ENCODE data around the gene STK24.

STK24 gene

GRCh38 chr13:98447130-98447529 lies 129.8 kb downstream of the STK24 start:
- no peak for DNase-seq

DNA sequence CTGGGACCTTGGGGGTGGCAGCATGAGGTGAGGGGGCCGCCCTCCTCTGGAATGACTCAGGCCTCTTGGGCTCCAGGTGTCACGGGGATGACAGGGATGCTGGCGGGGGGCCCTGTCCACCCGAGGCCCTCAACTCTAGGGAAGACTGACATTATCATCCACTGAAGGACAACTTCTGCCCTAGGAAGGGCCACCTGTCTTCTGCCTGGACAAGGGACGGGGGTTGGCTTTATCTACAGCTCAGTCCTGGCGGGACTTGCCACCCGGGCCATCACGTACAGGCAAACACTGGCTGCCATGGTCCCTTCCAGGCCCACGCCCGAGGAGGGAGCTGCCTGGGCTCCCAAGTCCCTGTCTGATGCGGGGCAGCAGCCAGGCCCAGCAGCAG lies 130.7 kb downstream of the STK24 start:
- DNase-seq: no peak

- peak; percentile 48 for DNase-seq
Observed at GRCh38 chr13:98445340-98446233, 131.3 kb downstream of the STK24 start.

DNA sequence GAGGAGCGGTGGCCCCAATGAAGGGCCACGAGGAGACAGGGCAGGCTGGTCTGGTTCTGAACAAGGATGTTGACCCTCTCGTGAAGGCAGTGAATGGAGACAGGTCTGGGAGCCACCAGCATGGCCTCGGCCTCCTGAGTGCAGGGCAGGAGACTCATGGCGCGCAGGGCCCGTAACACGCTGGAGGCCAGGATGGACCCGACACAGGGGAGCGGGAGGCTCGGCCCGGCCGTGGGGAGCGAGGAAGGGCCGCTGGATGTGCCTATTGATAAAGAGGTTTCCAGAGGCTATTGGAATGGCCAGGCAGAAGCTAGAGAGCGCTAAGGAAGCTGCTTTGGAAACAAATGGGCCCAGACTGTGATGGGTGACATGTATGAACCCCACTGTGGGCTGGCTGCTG lies 132.5 kb downstream of the STK24 start:
- no peak for DNase-seq

- no peak for DNase-seq
Observed at GRCh38 chr13:98443800-98444325, 133.0 kb downstream of the STK24 start.

DNA sequence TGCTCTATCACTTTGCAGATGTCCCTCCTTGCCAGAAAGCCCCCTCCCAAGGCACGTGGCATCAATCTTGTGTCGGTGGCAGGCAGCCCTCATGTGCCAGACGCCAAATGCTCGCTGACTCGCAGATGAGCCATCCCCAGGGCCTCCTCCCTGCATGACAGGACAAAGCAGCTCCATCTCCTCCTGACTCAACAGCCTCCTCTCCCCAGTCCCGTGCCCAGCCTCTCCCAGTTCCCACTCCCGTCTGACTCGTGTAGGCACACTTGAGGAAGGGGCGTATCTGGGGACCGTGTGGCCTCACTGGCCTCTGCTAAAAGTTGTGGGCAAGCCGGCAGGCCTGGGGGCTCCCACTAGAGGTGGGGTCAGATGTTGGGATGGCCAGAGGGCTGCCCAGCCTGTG lies 133.6 kb downstream of the STK24 start:
- DNase-seq: peak; percentile 77

DNA sequence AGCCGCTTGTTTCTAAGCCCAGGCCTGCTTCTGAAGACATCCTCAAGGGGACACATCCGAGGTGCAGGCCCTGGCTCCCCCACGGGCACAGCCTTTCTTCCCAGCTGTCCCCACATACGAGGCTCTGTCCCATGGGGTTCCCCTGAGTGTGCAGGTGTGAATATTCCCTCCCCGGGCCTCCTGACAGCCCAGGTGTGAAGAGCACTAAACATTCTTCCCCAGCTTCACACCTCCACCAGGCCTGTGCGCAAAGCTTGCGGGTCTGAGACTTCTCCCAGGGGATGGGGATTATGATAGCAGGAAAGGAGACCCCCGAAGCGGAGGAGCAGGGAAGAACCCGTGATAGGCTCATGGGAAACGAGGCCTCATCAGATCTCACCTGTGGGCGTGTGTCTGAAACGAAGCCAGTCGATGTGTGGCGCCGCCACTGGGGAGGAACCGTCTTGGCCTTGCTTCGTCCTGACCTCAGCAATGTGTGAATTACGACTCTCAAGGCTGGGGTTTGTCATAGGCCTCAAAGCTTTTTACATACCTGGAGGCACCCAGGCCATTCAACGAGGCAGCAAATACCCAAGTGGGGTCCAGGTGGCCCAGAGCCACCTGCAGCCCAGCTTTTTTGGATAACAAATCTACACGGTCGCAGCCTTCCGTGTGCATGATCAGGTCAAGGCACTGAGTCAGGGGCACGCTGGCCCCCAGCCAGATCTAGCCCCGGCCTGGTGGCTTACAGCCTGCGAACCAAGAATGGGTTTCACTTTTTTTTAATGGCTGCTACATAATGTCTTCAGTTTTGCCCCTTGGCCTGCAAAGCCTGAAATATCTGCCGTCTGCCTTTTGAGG lies 134.3 kb downstream of the STK24 start:
- no peak for DNase-seq

DNA sequence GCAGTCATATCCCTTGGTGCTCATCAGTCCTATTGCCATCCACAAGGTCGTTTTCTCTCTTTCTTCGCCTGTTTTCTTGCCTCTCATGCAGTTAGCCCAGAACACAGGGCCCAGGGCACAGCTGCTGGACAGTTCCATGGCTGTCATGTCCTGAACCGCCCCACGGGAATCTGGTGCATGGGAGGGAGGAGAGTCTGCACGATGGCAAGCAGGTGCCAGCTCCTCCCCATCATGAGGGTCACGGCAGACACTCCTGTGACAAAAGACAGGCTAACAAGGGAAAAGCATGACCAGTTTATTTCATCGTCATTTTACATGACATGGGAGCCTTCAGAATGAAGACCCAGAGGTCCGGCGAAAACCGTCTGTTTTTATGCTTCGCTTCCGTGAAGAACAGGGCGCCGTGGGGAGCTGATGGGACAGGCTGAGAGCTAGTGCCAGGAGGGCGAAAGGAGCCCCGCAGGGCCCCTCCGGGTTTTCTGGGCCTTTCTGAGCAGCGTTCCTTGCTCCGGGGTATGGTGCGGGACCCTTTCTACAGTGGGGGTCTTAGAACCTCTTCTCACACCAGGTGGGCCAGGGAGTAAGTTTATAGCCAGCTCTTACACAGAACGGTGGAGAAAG lies 135.7 kb downstream of the STK24 start:
- DNase-seq: no peak

- DNase-seq: no peak
Observed at GRCh38 chr13:98440390-98441055, 136.4 kb downstream of the STK24 start.

- no peak for DNase-seq
Observed at GRCh38 chr13:98439896-98440295, 137.0 kb downstream of the STK24 start.

- DNase-seq: no peak
Observed at GRCh38 chr13:98439126-98439828, 137.6 kb downstream of the STK24 start.

DNA sequence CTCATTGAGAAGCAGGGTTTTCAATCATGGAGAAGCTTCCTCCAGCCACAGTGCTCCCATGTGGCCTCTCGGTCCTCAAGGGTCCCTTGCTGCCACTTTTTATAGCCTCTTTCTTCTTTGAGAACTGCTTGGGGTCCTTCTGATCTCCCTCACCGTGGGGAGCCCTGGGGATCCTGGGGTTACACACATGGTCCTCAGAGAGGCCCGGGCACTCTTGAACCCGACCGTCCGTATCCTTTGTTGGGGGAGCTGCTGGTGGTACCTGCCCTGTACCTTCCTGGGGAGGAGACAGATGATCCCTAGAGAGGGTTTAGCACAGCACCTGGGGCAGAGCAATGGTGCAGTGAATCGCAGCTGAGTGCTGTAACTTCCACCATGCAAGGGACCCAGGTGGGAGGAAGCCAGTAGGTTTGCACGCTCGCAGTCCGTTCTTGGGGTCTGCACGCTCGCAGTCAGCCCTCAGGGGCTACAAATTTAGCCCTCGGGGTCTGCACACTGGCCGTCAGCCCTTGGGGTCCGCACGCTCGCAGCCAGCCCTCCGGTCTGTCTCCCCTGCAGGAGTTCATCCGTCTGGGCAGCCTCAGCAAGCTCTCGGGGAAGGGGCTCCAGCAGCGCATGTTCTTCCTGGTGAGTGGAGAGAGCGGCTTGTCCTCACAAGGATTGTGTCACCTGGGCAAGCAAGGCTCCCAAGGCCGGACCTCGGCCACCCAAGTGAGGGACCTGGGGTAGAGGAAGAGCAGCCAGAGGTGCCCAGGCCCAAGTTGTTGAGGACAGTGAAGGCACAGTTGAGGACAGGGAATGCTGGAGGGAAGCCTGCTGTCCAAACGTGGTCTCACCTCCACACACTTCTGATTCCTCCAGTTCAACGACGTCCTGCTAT lies 138.4 kb downstream of the STK24 start:
- DNase-seq: no peak

DNA sequence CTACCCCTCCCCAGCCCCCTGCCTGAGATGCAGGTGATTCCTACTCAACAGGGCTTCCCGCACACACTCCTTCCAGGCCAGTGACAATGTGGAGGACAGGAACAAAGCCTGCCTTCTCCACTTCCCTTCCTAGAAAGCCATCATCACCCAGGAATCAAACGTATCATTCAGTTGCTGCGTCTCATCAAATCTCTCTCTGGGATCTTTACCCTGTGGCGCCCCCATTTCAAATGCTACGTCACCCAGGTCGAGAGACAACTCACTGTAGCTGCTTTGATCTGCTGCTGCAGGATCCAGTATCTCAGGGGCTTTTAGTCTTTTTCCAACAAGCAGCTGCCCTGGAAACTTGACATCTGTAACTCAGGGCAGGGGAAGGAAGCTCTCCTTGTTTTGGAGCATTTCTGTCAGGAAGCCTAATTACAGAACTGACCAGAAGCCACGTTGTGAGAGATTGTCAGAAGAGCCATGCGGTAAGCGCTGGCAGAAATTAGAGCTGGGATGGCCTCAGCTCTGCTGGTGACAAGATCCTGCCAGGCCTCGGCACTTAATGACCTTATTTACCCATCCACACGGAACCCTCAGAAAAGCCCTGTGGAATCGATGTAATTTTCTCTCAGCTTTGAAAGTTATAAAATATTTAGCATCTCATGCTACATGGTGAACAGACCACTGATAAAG lies 140.5 kb downstream of the STK24 start:
- no peak for DNase-seq

DNA sequence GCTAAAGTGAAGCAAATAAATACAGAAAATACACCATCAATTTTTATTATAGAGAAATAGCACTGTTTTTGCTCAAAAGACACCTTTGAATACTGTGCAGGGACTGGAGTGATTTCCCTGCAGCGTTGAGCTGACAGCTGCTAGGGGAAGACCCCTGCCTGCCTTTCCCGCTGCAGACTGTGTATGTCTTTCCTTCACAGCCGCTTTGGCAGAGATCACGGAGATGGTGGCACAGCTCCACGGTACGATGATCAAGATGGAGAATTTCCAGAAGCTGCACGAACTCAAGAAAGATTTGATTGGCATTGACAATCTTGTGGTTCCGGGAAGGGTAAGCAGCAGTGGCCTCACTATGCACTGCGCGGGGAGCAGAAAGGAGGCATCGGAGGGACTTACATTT lies 141.5 kb downstream of the STK24 start:
- DNase-seq: no peak

GRCh38 chr13:98434060-98434459 lies 142.8 kb downstream of the STK24 start:
- DNase-seq: no peak

DNA sequence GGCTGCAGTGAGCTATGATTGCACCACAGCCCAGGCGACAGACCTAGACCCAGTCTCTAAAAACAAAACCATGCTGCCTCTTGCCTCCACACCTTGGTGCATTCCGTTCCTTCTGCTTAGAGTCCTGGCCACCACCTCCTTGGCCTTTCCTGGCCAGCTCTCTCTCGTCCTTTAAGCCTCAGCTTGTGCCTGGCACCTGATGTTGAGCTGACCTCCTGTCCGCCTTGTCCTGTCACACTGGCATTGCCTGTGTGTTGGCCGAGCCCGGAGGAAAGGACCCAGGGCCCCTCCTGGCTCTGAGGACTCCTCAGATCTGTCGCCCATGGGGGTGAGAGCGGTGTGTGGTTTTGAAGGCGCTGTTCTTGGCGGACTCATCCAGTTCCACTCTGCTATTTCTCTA lies 143.3 kb downstream of the STK24 start:
- DNase-seq: no peak

GRCh38 chr13:98432638-98433037 lies 144.3 kb downstream of the STK24 start:
- DNase-seq: no peak

DNA sequence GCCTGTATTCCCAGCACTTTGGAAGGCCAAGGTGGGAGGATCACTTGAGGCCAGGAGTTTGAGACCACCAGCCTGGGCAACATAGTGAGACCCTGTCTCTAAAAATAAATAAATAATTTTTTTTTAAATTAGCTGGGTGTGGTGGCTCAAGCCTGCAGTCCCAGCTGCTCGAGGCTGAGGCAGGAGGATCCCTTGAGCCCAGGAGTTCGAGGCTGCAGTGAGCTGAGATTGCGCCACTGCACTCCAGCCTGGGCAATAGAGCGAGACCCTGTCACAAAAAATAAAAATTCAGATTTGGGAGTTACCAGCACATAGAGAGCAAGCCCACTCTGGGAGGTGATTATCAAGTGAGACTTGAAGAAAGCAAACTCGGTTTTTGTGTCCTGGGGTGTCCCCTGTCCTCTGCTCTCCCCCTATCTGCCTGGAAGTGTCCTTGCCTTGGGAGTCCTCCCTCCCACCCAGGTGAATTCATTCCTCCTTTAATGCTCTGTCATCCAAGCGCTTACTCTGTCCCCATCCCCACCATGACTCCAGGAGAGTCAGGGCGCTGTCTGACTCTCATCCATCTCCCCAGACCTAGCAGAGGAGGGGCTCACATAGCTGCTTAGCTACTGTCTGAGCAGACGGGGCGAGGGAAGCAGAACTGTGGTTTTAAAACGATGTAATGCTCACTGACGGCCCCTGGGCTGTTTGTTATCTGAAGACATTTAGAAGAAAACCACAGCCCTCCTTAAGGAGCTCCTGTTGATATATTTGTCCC lies 146.8 kb downstream of the STK24 start:
- peak; percentile 57 for DNase-seq

- DNase-seq: no peak
Observed at GRCh38 chr13:98429531-98429930, 147.4 kb downstream of the STK24 start.

DNA sequence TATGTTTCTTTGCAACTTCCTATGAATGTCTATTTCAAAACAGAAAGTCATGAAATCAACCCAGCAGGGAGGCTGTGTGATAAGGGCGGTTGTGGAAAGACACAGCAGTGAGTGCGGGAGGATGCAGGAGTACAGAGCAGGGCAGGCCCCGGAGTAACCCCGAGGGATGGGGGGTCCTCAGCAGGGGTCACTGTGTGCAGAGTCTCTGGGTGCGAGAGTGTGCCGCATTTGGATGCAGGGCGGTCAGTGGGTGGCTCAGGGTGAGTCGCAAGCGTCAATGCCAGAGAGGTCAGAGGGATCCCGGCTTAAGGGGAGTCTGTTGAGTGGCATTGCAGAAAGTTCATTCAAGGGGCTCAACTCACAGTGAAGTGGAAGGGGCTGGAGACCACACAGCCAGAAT lies 147.8 kb downstream of the STK24 start:
- DNase-seq: no peak
